ENCODE measurements around the gene IQGAP1. TPM values are rescaled to one million over a fixed set of nuclear protein-coding genes. Genes with fewer than 3 reads are reported as not detected.
A peak's percentile ranks its signal among the peaks of the same experiment; 100 is the strongest.

The IQGAP1 gene
- total and polyA plus RNA-seq, 9 of the 15 experiments (the other 6 are each of a cell fraction or from before 2014, with no cell fraction given): 37.6 to 143 (median 77.7) TPM

- BruUV-seq (replicated peaks): no TSS peak
- POLR2A ChIA-PET: no interaction called here
- Histone ChIP-seq H2AFZ (ENCODE audit: low read depth, low read length) (no peak overlapping the region), H3K27ac (ENCODE audit: extremely low read depth, low read depth, low read length) (no peak overlapping the region), H3K4me2 (ENCODE audit: insufficient read depth, low read length) (no peak overlapping the region), H4K20me1 (replicated peaks; ENCODE audit: control insufficient read depth, insufficient read depth, low read length) (no peaks in the 10 kb centered on the region), H3K4me3 (no peak overlapping the region), H3K27me3 (ENCODE audit: control insufficient read depth in 2 of 2, insufficient read depth in 2 of 2, low read length in 2 of 2) (no peaks in the 10 kb centered on the region), H3K9me3 (replicated peaks; ENCODE audit: control insufficient read depth, insufficient read depth, low read depth, low read length) (no peaks in the 10 kb centered on the region), H3K9me1 (ENCODE audit: control insufficient read depth, insufficient read depth, low read length) (no peaks in the 10 kb centered on the region), H3K4me1 (replicated peaks in 1 of 2; ENCODE audit: control insufficient read depth in 2 of 2, insufficient read depth in 2 of 2, low read length in 2 of 2) (peaks cover 0 to 2% of the 10 kb centered on the region in 2 experiments; a peak in 1 of 5 replicates), H3K9ac (ENCODE audit: insufficient read depth in 1 of 2, low read depth in 2 of 2, low read length in 2 of 2) (peak overlapping the region in 1 of 2 experiments; percentile 53; a peak in 1 of 4 replicates), H3K36me3 (ENCODE audit: control insufficient read depth, insufficient read depth, low read length) (peaks cover 49% of the 10 kb centered on the region), H3K79me2 (ENCODE audit: control insufficient read depth, insufficient read depth, low read length) (no peaks in the 10 kb centered on the region)
- in situ Hi-C loops (cut with MboI) (no loop called here), intact Hi-C loops (cut with micrococcal nuclease) (no loop called here)
- TF ChIP-seq MAFF (IDR thresholded peaks at IDR 0.05; ENCODE audit: low read length) (peak; percentile 92), ZNF316 (IDR thresholded peaks at IDR 0.05) (peak; percentile 92), MBD2 (IDR thresholded peaks at IDR 0.05; ENCODE audit: borderline replicate concordance, low read depth) (no peak), LARP7 (IDR thresholded peaks at IDR 0.05) (no peak), TARDBP (IDR thresholded peaks at IDR 0.05) (no peak), C11orf30 (IDR thresholded peaks at IDR 0.05; ENCODE audit: low read depth) (peak; percentile 90), STAT5A (IDR thresholded peaks at IDR 0.05; ENCODE audit: borderline replicate concordance, low read length) (no peak), MAFG (tag; conservative IDR thresholded peaks at IDR 0.05) (peak; percentile 84), MAFK (IDR thresholded peaks at IDR 0.05; ENCODE audit: low read length) (peak; percentile 94)
- TF ChIP-seq, protein P1, sequence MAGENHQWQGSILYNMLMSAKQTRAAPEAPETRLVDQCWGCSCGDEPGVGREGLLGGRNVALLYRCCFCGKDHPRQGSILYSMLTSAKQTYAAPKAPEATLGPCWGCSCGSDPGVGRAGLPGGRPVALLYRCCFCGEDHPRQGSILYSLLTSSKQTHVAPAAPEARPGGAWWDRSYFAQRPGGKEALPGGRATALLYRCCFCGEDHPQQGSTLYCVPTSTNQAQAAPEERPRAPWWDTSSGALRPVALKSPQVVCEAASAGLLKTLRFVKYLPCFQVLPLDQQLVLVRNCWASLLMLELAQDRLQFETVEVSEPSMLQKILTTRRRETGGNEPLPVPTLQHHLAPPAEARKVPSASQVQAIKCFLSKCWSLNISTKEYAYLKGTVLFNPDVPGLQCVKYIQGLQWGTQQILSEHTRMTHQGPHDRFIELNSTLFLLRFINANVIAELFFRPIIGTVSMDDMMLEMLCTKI (IDR thresholded peaks at IDR 0.05; ENCODE audit: partially characterized antibody): no peak
- 71% methylated on average over 3 of the region's 3 CpGs for WGBS (ENCODE audit: insufficient coverage, low coverage, missing lambda C conversion rate)
- CTCF ChIA-PET (ENCODE audit: low intra/inter-chr PET ratio): interaction anchor here (0.7 kb wide), 1 partner anchor 199 kb away, joined by 3 read pairs; no protein-coding TSS in a partner anchor
- ATAC-seq (no peak), DNase-seq (ENCODE audit: extremely low read depth in 1 of 4, low spot score in 3 of 4) (no peak), FAIRE-seq (no peak)
Measured at GRCh38 chr15:90497376-90497775, 109.3 kb downstream of the IQGAP1 start.
